Tibial nerve (tissue), 3 donors: ENCODE data around the gene DAZAP1.

ENCODE experiments used
- POLR2A ChIP-seq, 2 donors: fragments of 450-650 bp; IDR thresholded peaks; one replicate each; pipeline ENCODE4 v1.6.1; 2017; ENCODE audit warnings: antibody characterized with exemption in 2 of 2, mild to moderate bottlenecking in 2 of 2, moderate library complexity in 2 of 2
- TF ChIP-seq, protein P1 (sequence below), 5 experiments: fragments of 200-600 bp in 3 of 5; fragments of 450-650 bp in 2 of 5; sonication (generic) in 3 of 5; IDR thresholded peaks; one replicate each; pipeline ENCODE4 v1.5.1; 2016 to 2019; ENCODE audit warnings: antibody characterized with exemption in 5 of 5, mild to moderate bottlenecking in 3 of 5, moderate library complexity in 2 of 5

DNA sequence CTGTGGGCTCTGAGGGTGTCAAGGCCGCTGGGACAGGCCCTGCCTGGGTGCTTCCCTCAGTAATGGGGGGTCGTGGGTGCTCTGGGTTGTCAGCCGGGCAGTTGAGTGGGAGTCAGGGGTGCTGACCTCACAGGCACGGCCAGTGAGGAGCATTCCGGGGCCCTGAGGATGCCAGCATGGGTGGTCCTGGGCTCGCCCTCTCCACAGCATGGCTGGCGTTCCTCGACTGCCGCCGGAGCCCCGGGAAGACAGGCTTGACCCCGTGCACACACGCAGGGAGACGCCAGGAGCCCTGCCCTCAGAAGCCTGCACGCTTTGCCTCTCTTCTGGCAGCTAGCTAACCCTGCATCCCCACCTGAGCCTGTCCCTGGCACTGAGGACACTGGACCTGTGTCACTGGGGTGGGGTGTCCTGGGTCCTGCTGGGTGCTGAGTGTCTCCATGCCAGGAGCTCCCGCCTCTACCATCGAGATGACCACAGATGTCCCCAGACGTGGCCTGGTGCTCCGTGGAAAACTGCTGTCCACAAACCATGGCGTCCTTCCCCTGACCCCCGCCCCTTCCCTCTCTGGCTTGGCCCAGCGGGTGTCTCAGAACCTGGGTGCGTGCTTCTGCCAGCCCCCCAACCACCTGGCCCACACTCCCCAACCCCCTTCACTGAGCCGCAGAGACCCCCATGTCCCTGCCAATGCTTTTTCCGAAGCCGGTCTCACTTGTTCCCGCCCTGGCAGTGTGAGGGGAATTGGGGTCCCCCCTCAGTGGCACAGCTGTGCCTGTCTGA lies 28.1 kb upstream of the DAZAP1 start:
- TF ChIP-seq, protein P1, sequence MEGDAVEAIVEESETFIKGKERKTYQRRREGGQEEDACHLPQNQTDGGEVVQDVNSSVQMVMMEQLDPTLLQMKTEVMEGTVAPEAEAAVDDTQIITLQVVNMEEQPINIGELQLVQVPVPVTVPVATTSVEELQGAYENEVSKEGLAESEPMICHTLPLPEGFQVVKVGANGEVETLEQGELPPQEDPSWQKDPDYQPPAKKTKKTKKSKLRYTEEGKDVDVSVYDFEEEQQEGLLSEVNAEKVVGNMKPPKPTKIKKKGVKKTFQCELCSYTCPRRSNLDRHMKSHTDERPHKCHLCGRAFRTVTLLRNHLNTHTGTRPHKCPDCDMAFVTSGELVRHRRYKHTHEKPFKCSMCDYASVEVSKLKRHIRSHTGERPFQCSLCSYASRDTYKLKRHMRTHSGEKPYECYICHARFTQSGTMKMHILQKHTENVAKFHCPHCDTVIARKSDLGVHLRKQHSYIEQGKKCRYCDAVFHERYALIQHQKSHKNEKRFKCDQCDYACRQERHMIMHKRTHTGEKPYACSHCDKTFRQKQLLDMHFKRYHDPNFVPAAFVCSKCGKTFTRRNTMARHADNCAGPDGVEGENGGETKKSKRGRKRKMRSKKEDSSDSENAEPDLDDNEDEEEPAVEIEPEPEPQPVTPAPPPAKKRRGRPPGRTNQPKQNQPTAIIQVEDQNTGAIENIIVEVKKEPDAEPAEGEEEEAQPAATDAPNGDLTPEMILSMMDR (IDR thresholded peaks at IDR 0.05) = no peak
- TF ChIP-seq POLR2A (IDR thresholded peaks at IDR 0.05) = no peak
